Ovary (tissue), 9 donors: ENCODE data around the gene RPL38. TPM values are rescaled to one million over a fixed set of nuclear protein-coding genes. Genes with fewer than 3 reads are reported as not detected.

Experiments
- DNase-seq, 5 donors: peaks; one replicate each; pipeline ENCODE4 v3.0.0-alpha.2; 2019 to 2020
- H3K27ac ChIP-seq, 2 donors: fragments of 200-600 bp; one replicate each; pipeline versions ENCODE4 v1.5.1 to v1.8.0; 2019 to 2022
- H3K27me3 ChIP-seq: fragments of 200-600 bp; one replicate; pipeline ENCODE4 v1.8.0; 2022
- H3K36me3 ChIP-seq: fragments of 200-600 bp; sonication (generic); one replicate; pipeline ENCODE4 v1.5.1; 2019
- H3K4me1 ChIP-seq: one replicate; pipeline ENCODE4 v1.8.1; 2013; ENCODE audit warnings: mild to moderate bottlenecking, moderate library complexity; ENCODE audit not compliant: insufficient read depth
- H3K4me3 ChIP-seq: fragments of 200-600 bp; sonication (generic); one replicate; pipeline ENCODE4 v1.5.1; 2017
- H3K9me3 ChIP-seq, 2 donors: fragments of 200-600 bp in 1 of 2; sonication (generic) in 1 of 2; one replicate each; pipeline versions ENCODE4 v1.5.1 to v1.8.1; 2013 to 2019; ENCODE audit warnings: mild to moderate bottlenecking in 1 of 2, moderate library complexity in 1 of 2
- EP300 ChIP-seq: sonication (generic); formaldehyde crosslinking; IDR thresholded peaks from one replicate; pipeline ENCODE4 v1.6.1; 2017; ENCODE audit warnings: antibody characterized with exemption
- POLR2A ChIP-seq: fragments of 450-650 bp; IDR thresholded peaks from one replicate; pipeline ENCODE4 v1.6.1; 2017; ENCODE audit warnings: antibody characterized with exemption, mild to moderate bottlenecking, moderate library complexity
- WGBS, 3 donors: extraction: QIAGEN DNeasy Blood & Tissue Kit in 1 of 3; methylation state at CpG; one replicate each; pipeline versions ENCODE4 v1.1.5 to v1.1.7; 2013 to 2017; 5-methylcytosine and 5-hydroxymethylcytosine counted together
- intact Hi-C, 4 donors: fragments of 100-400 bp; cut with DNase I; formaldehyde crosslinking; loops; one replicate each; pipeline versions ENCODE4 v1.11.0 to v1.15.1; 2022 to 2023
- polyA plus RNA-seq, 2 donors: library from polyadenylated mRNA; stranded (reverse); fragments of 200-250 nt in 1 of 2; fragments of 350-450 nt in 1 of 2; fragmentation: Illumina TruSeq in 1 of 2; extraction: RNeasy Lipid Tissue Mini Kit (QIAGEN cat#74804) in 1 of 2; gene quantifications; one replicate each; pipeline ENCODE4 v1.2.3, GENCODE V29; 2013 to 2014
- total RNA-seq, 7 donors: library from RNA; depleted of rRNA in 2 of 7; stranded (reverse); fragments of >200 nt in 2 of 7; fragmentation: NEBNext Ultra II Directional in 3 of 7; extraction: Animal tissue kit (Norgen Biotek cat#: 25700) in 3 of 7; gene quantifications; one replicate each; pipeline versions ENCODE4 v1.1.0 to v1.2.4, GENCODE V29; 2016 to 2023
- TF ChIP-seq, protein P1 (sequence below), 3 donors: fragments of 450-650 bp in 2 of 3; fragments of 200-600 bp in 1 of 3; IDR thresholded peaks; one replicate each; pipeline versions ENCODE4 v1.5.1 to v1.8.0; 2016 to 2022; ENCODE audit warnings: antibody characterized with exemption in 3 of 3, mild to moderate bottlenecking in 1 of 3
- donor health status: DM: no; HTN: no; CAD: no; lungs with moderate emphysema.
- donor health status: DM: no; HTN: no; CAD: no.
- donor health status: Bipolar disorder and iron deficiency.
- donor health status: DM: yes; HTN: yes; CAD: no.
- donor health status: DM: no; HTN: no; CAD: no.
- donor health status: DM: yes; HTN: yes; CAD: no.

The RPL38 gene
- total and polyA plus RNA-seq, 9 donors = 861 to 2,696 (median 1,849) TPM

DNA sequence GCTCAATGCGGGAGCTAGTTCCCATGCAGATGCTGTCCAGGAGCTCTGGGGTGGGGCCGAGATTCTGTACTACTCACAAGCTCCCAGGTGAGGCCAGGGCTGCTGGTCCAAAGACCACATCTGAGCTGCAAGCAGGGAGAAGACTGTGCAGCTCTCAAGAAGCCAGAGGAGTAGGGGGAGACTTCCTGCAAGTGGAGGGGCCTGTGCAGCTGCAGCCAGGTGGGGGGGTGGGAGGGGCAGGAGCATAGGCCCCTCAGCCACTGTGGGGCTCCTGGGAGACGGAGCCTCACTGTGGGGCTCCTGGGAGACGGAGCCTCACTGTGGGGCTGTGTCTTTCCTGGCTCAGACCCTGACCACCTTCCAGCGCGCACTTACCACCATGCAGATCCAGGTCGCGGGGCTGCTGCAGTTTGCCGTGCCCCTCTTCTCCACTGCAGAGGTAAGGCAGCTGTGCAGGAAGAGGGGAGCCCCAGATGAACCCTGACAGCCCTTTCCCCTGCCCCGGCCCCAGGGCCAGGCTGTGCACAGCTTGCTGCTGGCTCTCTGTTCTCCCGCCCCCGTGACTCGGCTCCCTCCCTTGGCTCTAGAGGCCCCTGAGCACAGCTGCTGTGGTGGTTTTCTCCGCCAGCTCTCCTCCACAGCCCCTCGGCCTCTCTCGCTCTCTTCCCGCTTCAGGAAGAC lies 46.3 kb downstream of the RPL38 start:
- H3K4me1 ChIP-seq = no peaks in the 10 kb centered on the region
- no peak for DNase-seq
- H3K4me3 ChIP-seq = no peak overlapping the region
- H3K36me3 ChIP-seq = no peaks in the 10 kb centered on the region
- no peaks in the 10 kb centered on the region for H3K9me3 ChIP-seq
- 48 to 75% (median 67%) methylated on average over 14 to 16 of the region's 17 CpGs for WGBS, 3 donors
- TF ChIP-seq EP300 (no peak), POLR2A (no peak)
- TF ChIP-seq, protein P1, sequence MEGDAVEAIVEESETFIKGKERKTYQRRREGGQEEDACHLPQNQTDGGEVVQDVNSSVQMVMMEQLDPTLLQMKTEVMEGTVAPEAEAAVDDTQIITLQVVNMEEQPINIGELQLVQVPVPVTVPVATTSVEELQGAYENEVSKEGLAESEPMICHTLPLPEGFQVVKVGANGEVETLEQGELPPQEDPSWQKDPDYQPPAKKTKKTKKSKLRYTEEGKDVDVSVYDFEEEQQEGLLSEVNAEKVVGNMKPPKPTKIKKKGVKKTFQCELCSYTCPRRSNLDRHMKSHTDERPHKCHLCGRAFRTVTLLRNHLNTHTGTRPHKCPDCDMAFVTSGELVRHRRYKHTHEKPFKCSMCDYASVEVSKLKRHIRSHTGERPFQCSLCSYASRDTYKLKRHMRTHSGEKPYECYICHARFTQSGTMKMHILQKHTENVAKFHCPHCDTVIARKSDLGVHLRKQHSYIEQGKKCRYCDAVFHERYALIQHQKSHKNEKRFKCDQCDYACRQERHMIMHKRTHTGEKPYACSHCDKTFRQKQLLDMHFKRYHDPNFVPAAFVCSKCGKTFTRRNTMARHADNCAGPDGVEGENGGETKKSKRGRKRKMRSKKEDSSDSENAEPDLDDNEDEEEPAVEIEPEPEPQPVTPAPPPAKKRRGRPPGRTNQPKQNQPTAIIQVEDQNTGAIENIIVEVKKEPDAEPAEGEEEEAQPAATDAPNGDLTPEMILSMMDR (IDR thresholded peaks at IDR 0.05) = no peak
- no peak overlapping the region for H3K27ac ChIP-seq
- no peaks in the 10 kb centered on the region for H3K27me3 ChIP-seq
- intact Hi-C loops = no loop called here

DNA sequence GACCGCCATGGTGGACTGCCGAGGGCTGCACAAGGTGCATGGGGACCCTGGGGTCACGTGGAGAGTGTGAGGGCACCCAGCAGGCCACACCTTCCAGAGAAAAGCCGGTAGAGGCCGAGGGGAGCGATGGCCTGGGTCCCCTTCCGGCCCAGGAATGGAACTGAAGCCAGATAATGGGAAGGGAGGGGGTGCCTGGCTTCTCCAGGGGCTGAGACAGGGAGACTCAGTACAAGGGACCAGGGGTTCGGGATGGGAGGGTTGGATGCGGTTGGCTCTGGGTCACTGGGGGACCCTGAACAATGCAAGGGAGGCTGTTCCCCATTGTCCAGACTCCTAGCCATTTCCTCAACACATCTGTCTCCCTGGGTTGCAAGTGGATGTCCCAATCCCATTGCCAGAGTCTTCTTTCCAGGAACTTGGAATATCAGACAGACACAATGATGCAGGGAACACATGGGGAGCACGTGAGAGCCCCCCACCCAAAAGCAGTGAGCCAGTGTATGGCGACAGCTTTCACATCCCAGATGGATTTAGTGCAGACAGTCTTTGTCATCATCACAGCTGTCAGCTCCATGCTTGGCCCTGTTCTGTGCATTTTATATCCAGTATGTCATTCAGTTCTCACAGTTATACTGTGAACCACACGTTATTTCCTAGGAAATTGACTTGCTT lies 47.0 kb downstream of the RPL38 start:
- H3K27ac ChIP-seq = no peak overlapping the region
- no peaks in the 10 kb centered on the region for H3K4me1 ChIP-seq
- WGBS, 3 donors = 51 to 75% (median 61%) methylated on average over 12 of the region's 12 CpGs
- no peak for DNase-seq
- no peak overlapping the region for H3K4me3 ChIP-seq
- no peaks in the 10 kb centered on the region for H3K36me3 ChIP-seq
- no peaks in the 10 kb centered on the region for H3K9me3 ChIP-seq
- TF ChIP-seq, protein P1 (IDR thresholded peaks at IDR 0.05) = no peak
- no peak for TF ChIP-seq POLR2A
- TF ChIP-seq EP300 = no peak
- H3K27me3 ChIP-seq = no peaks in the 10 kb centered on the region
- intact Hi-C loops = no loop called here

- DNase-seq = no peak
- no peak overlapping the region for H3K27ac ChIP-seq
- H3K9me3 ChIP-seq = no peaks in the 10 kb centered on the region
- no peak overlapping the region for H3K4me3 ChIP-seq
- no peaks in the 10 kb centered on the region for H3K27me3 ChIP-seq
- WGBS, 3 donors = 82 to 91% (median 86%) methylated on average over 8 of the region's 8 CpGs
- TF ChIP-seq, protein P1 (IDR thresholded peaks at IDR 0.05) = no peak
- TF ChIP-seq POLR2A = no peak
- TF ChIP-seq EP300 = no peak
- intact Hi-C loops = no loop called here
- no peaks in the 10 kb centered on the region for H3K4me1 ChIP-seq
- no peaks in the 10 kb centered on the region for H3K36me3 ChIP-seq
These were observed 47.6 kb downstream of the RPL38 start for GRCh38 chr17:74251051-74251450.

GRCh38 chr17:74251569-74251968 lies 48.1 kb downstream of the RPL38 start:
- no peak overlapping the region for H3K27ac ChIP-seq
- intact Hi-C loops = no loop called here
- H3K27me3 ChIP-seq = no peaks in the 10 kb centered on the region
- DNase-seq = no peak
- no peaks in the 10 kb centered on the region for H3K4me1 ChIP-seq
- no peaks in the 10 kb centered on the region for H3K36me3 ChIP-seq
- TF ChIP-seq POLR2A (no peak), EP300 (no peak)
- TF ChIP-seq, protein P1 (IDR thresholded peaks at IDR 0.05) = no peak
- H3K4me3 ChIP-seq = no peak overlapping the region
- 79 to 91% (median 84%) methylated on average over 6 of the region's 6 CpGs for WGBS, 3 donors
- H3K9me3 ChIP-seq = no peaks in the 10 kb centered on the region
